Measurements from ENCODE around the gene PAN2. TPM values are rescaled to one million over a fixed set of nuclear protein-coding genes. Genes with fewer than 3 reads are reported as not detected.

PAN2 gene
- total RNA-seq, 1 experiment from 2014 or later = 35.4 TPM

DNA sequence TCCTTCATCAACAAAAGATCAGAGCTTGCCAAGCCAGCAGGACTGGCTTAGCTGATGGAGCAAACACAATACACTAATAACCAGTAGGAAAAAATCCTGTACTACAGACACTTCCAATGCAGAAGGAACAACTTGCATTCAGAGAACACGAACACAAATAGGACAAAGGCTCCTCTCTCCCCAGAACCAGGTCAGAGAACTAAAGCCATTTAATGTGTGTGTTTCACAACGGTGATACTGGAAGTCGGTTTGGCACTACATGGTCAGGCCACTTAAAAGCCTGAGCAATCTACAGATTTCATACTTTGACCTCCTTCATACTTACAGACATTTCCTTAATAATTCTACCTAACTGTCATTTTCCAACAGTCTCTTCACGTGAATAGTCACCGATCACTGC lies 40.0 kb downstream of the PAN2 start:
- no peaks in the 10 kb centered on the region for H3K4me1 ChIP-seq (ENCODE audit: insufficient read depth, low read length)
- H3K27me3 Mint-ChIP-seq (ENCODE audit: low read depth) = no peaks in the 10 kb centered on the region
- no peak overlapping the region for H2BK15ac ChIP-seq (ENCODE audit: low read depth, low read length)
- H3K79me2 ChIP-seq (ENCODE audit: insufficient read depth, low read length) = peaks cover 11% of the 10 kb centered on the region; the same call in 1 of the 2 replicates
- H2BK120ac ChIP-seq (ENCODE audit: low read depth, low read length, poor library complexity, severe bottlenecking) = no peak overlapping the region
- DNase-seq = no peak
- H2BK12ac ChIP-seq (ENCODE audit: insufficient read length, low read depth, low read length) = no peak overlapping the region
- H3K9me3 ChIP-seq (ENCODE audit: control insufficient read depth, low read depth, low read length) = no peaks in the 10 kb centered on the region
- TF ChIP-seq, protein P1, sequence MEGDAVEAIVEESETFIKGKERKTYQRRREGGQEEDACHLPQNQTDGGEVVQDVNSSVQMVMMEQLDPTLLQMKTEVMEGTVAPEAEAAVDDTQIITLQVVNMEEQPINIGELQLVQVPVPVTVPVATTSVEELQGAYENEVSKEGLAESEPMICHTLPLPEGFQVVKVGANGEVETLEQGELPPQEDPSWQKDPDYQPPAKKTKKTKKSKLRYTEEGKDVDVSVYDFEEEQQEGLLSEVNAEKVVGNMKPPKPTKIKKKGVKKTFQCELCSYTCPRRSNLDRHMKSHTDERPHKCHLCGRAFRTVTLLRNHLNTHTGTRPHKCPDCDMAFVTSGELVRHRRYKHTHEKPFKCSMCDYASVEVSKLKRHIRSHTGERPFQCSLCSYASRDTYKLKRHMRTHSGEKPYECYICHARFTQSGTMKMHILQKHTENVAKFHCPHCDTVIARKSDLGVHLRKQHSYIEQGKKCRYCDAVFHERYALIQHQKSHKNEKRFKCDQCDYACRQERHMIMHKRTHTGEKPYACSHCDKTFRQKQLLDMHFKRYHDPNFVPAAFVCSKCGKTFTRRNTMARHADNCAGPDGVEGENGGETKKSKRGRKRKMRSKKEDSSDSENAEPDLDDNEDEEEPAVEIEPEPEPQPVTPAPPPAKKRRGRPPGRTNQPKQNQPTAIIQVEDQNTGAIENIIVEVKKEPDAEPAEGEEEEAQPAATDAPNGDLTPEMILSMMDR (conservative IDR thresholded peaks at IDR 0.05) = no peak
- H3K56ac ChIP-seq (ENCODE audit: insufficient read length, low read depth, low read length) = no peak overlapping the region
- no peak overlapping the region for H3K4me3 Mint-ChIP-seq
- H2BK20ac ChIP-seq (ENCODE audit: low read depth, low read length, poor library complexity, severe bottlenecking) = no peak overlapping the region
- H3K27ac Mint-ChIP-seq = peak overlapping the region in 1 of 3 experiments; percentile 16; a peak in 2 of 7 replicates
- peaks cover 3 to 4% of the 10 kb centered on the region in 2 experiments; a peak in 3 of 4 replicates for H3K4me1 Mint-ChIP-seq
- H4K5ac ChIP-seq (ENCODE audit: insufficient read length, low read depth, low read length) = no peak overlapping the region
- peaks cover 14 to 58% (median 24%) of the 10 kb centered on the region in 3 experiments for H3K36me3 Mint-ChIP-seq (ENCODE audit: insufficient read depth in 1 of 3, low read depth in 3 of 3)
- H3K4me2 ChIP-seq (ENCODE audit: insufficient read depth, insufficient read length, low read length) = no peak overlapping the region
- H3K23me2 ChIP-seq (ENCODE audit: insufficient read length, low read depth, low read length, poor library complexity, severe bottlenecking) = no peaks in the 10 kb centered on the region
- H3K9ac ChIP-seq (ENCODE audit: extremely low read depth, insufficient read length, low read length) = no peak overlapping the region
- H3K18ac ChIP-seq (ENCODE audit: insufficient read length, low read depth, low read length) = no peak overlapping the region
- H2BK5ac ChIP-seq (ENCODE audit: insufficient read length, low read length) = no peak overlapping the region
- WGBS (ENCODE audit: extremely low coverage, insufficient read length, low lambda C conversion rate) = no CpG with 5 or more reads among the region's 5 CpGs
- H3K27ac ChIP-seq (ENCODE audit: insufficient read length, low read depth, low read length) = no peak overlapping the region
- H4K91ac ChIP-seq (ENCODE audit: insufficient read length, low read depth, low read length) = no peak overlapping the region
- no peak overlapping the region for H2AFZ ChIP-seq (ENCODE audit: low read length)
- no peaks in the 10 kb centered on the region for H3K9me3 Mint-ChIP-seq
- H4K8ac ChIP-seq (replicated peaks; ENCODE audit: insufficient read length, low read depth, low read length) = no peak overlapping the region
- H4K20me1 ChIP-seq (ENCODE audit: control insufficient read depth, insufficient read depth, insufficient read length) = no peaks in the 10 kb centered on the region
- no peak overlapping the region for H3K23ac ChIP-seq (ENCODE audit: insufficient read length, low read depth, low read length)
- H3T11ph ChIP-seq (ENCODE audit: low read length) = no peak overlapping the region
- H3K14ac ChIP-seq (ENCODE audit: insufficient read depth, low read length) = no peak overlapping the region
- no peaks in the 10 kb centered on the region for H3K27me3 ChIP-seq (ENCODE audit: insufficient read depth, low read length)
- H2AK5ac ChIP-seq (ENCODE audit: insufficient read length, low read length) = no peak overlapping the region
- H3K4ac ChIP-seq (ENCODE audit: low read depth, low read length) = no peak overlapping the region
- H3K79me1 ChIP-seq (ENCODE audit: insufficient read depth, low read depth, low read length, poor library complexity, severe bottlenecking) = peaks cover 11% of the 10 kb centered on the region

Data from H9 (cell line).